Caco-2 (cell line): ENCODE results near the gene PTPRN2. TPM values are rescaled to one million over a fixed set of nuclear protein-coding genes. Genes with fewer than 3 reads are reported as not detected.
"Not testable (repeated sequence)": the region's sequence is repeated elsewhere in the genome, so short reads cannot be mapped to it uniquely, and the experiment has no call there.

ENCODE experiments used
- BruUV-seq: library from RNA; stranded (reverse); fragments of 400-500 nt; replicated peaks from 2 replicates; lab custom pipeline; 2021; lab: Mats Ljungman, UMichigan
- CTCF ChIA-PET: fragments of 300-600 bp; sonication (Branson Sonifier 250); formaldehyde crosslinking; loops from one replicate; lab custom pipeline; 2022; ENCODE audit warnings: antibody characterized with exemption; lab: Charles Lee
- POLR2A ChIA-PET: fragments of 300-600 bp; sonication (Branson Sonifier 250); formaldehyde crosslinking; loops from one replicate; lab custom pipeline; 2022; ENCODE audit warnings: antibody characterized with exemption; lab: Charles Lee
- DNase-seq, 2 experiments: peaks; one replicate each; pipeline versions ENCODE4 v3.0.0 to v3.0.0-alpha.2; 2020 to 2022
- H3K27me3 ChIP-seq: replicated peaks from 2 replicates; pipeline ENCODE4 v1.6.0; 2011; ENCODE audit warnings: low read length; ENCODE audit not compliant: control insufficient read depth, insufficient read depth
- H3K36me3 ChIP-seq: 2 replicates; pipeline ENCODE4 v1.5.1; 2011; ENCODE audit warnings: low read length; ENCODE audit not compliant: control insufficient read depth, insufficient read depth
- H3K4me1 ChIP-seq: fragments of 250-450 bp; sonication (Bioruptor Pico); 2 replicates; pipeline ENCODE4 v1.5.1; 2020; ENCODE audit warnings: mild to moderate bottlenecking
- H3K4me3 ChIP-seq: 2 replicates; pipeline ENCODE4 v1.5.1; 2011; ENCODE audit warnings: low read depth, mild to moderate bottlenecking, control low read depth, low read length
- H3K9me3 ChIP-seq: fragments of 250-450 bp; sonication (Bioruptor Pico); 2 replicates; pipeline ENCODE4 v1.5.1; 2020; ENCODE audit warnings: mild to moderate bottlenecking, moderate library complexity
- H3K27ac Mint-ChIP-seq: one replicate; pipeline ENCODE4 v1.8.0; 2022; ENCODE audit warnings: mixed read lengths; ENCODE audit not compliant: unreplicated experiment
- H3K27me3 Mint-ChIP-seq: one replicate; pipeline ENCODE4 v1.8.0; 2022; ENCODE audit warnings: mixed read lengths; ENCODE audit not compliant: insufficient read depth, unreplicated experiment
- H3K36me3 Mint-ChIP-seq: one replicate; pipeline ENCODE4 v1.8.0; 2022; ENCODE audit warnings: mild to moderate bottlenecking, mixed read lengths; ENCODE audit not compliant: insufficient read depth, unreplicated experiment
- H3K4me1 Mint-ChIP-seq: one replicate; pipeline ENCODE4 v1.8.0; 2022; ENCODE audit warnings: low read depth, mixed read lengths; ENCODE audit not compliant: unreplicated experiment
- H3K4me3 Mint-ChIP-seq: one replicate; pipeline ENCODE4 v1.8.0; 2022; ENCODE audit warnings: mild to moderate bottlenecking, moderate library complexity, mixed read lengths; ENCODE audit not compliant: unreplicated experiment
- H3K9me3 Mint-ChIP-seq: one replicate; pipeline ENCODE4 v1.8.0; 2022; ENCODE audit warnings: mixed read lengths; ENCODE audit not compliant: unreplicated experiment
- intact Hi-C: fragments of 100-400 bp; cut with micrococcal nuclease; formaldehyde crosslinking; loops from one replicate; pipeline ENCODE4 v1.10.0; 2022; ENCODE audit not compliant: unreplicated experiment
- total RNA-seq: library from RNA; stranded (reverse); gene quantifications from 2 replicates; pipeline ENCODE4 v1.2.3, GENCODE V29; 2022
- TF ChIP-seq, protein P1 (sequence below), 2 experiments: fragments of 200-600 bp in 1 of 2; IDR thresholded peaks; 1 replicate in 1 of 2; 2 replicates in 1 of 2; pipeline versions ENCODE4 v1.5.1 to v1.8.0; 2011 to 2022; ENCODE audit warnings: antibody characterized with exemption in 1 of 2, control low read depth in 1 of 2, inconsistent platforms in 1 of 2, low read depth in 1 of 2, low read length in 1 of 2, mild to moderate bottlenecking in 1 of 2, moderate library complexity in 1 of 2; ENCODE audit not compliant: insufficient read depth in 1 of 2, severe bottlenecking in 1 of 2, unreplicated experiment in 1 of 2

The PTPRN2 gene
- total RNA-seq, 1 experiment from 2014 or later, result 1.4 TPM

DNA sequence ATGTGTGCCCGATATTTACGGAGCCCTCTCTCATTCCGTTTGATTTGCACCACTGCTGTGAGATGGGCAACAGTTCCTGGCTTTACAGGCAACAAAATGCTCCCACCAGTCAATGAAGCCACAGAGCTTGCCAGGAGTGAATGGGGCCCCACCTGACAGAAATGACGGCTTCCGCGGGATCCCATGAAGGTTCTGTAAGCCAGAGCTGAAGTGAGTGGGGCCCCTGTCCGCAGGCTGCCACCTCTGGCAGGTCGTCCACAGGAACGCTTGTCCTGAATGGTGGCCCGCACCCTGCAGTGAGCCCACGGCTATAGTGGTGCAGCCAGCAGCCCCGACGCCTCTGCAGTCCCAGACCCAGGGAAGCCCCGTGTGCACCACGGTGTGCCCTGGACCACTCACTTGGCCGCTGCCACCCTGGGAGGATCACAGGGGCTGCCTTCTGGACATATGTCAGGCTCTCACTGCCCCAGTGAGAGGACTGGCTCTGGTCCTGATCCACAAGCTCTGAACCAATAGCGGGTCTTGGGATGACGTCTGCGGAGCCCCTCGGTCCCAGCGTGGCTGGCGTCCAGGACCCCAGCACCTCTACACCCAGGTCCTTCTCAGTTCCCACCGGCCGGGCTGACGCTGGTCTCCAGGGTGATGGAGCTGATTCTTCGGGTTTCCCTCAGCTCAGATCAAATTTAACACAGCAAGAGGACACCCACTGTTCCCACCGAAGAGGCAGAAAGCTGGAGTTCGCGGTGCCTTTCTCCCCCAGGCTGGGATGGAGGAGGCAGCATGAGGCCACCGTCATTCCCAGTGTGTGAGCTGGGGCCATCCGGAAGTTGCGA is 738.9 kb downstream of the PTPRN2 start:
- Mint-ChIP-seq H3K4me3 (no peak overlapping the region), H3K4me1 (no peaks in the 10 kb centered on the region), H3K9me3 (no peaks in the 10 kb centered on the region), H3K27me3 (no peaks in the 10 kb centered on the region), H3K27ac (no peak overlapping the region), H3K36me3 (no peaks in the 10 kb centered on the region)
- H3K4me3 ChIP-seq, result no peak overlapping the region
- intact Hi-C loops, result no loop called here
- H3K36me3 ChIP-seq, result no peaks in the 10 kb centered on the region
- no peaks in the 10 kb centered on the region for H3K27me3 ChIP-seq
- DNase-seq, result no peak
- ChIA-PET POLR2A (no interaction called here), CTCF (no interaction called here)
- H3K9me3 ChIP-seq, result no peaks in the 10 kb centered on the region
- H3K4me1 ChIP-seq, result no peaks in the 10 kb centered on the region
- TF ChIP-seq, protein P1, sequence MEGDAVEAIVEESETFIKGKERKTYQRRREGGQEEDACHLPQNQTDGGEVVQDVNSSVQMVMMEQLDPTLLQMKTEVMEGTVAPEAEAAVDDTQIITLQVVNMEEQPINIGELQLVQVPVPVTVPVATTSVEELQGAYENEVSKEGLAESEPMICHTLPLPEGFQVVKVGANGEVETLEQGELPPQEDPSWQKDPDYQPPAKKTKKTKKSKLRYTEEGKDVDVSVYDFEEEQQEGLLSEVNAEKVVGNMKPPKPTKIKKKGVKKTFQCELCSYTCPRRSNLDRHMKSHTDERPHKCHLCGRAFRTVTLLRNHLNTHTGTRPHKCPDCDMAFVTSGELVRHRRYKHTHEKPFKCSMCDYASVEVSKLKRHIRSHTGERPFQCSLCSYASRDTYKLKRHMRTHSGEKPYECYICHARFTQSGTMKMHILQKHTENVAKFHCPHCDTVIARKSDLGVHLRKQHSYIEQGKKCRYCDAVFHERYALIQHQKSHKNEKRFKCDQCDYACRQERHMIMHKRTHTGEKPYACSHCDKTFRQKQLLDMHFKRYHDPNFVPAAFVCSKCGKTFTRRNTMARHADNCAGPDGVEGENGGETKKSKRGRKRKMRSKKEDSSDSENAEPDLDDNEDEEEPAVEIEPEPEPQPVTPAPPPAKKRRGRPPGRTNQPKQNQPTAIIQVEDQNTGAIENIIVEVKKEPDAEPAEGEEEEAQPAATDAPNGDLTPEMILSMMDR (IDR thresholded peaks at IDR 0.05; ENCODE audit: insufficient read depth in 1 of 2, low read depth in 1 of 2, low read length in 1 of 2, severe bottlenecking in 1 of 2, unreplicated experiment in 1 of 2), result no peak
- BruUV-seq, result no TSS peak

DNA sequence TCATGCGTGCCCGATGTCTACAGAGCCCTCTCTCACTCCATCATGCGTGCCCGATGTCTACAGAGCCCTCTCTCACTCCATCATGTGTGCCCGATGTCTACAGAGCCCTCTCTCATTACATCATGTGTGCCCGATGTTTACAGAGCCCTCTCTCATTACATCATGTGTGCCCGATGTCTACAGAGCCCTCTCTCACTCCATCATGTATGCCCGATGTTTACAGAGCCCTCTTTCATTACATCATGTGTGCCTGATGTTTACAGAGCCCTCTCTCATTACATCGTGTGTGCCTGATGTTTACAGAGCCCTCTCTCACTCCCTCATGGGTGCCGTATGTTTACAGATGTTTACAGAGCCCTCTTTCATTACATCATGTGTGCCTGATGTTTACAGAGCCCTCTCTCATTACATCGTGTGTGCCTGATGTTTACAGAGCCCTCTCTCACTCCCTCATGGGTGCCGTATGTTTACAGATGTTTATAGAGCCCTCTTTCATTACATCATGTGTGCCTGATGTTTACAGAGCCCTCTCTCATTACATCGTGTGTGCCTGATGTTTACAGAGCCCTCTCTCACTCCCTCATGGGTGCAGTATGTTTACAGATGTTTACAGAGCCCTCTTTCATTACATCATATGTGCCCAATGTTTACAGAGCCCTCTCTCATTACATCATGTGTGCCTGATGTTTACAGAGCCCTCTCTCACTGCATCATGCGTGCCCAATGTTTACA is 739.7 kb downstream of the PTPRN2 start:
- H3K4me3 ChIP-seq, H3K27me3 ChIP-seq, BruUV-seq, H3K4me1 Mint-ChIP-seq, H3K4me1 ChIP-seq, H3K4me3 Mint-ChIP-seq, H3K27me3 Mint-ChIP-seq, H3K9me3 ChIP-seq, POLR2A ChIA-PET, H3K36me3 Mint-ChIP-seq, DNase-seq, intact Hi-C loops, H3K9me3 Mint-ChIP-seq, CTCF ChIA-PET, H3K36me3 ChIP-seq, H3K27ac Mint-ChIP-seq: not testable (repeated sequence)

DNA sequence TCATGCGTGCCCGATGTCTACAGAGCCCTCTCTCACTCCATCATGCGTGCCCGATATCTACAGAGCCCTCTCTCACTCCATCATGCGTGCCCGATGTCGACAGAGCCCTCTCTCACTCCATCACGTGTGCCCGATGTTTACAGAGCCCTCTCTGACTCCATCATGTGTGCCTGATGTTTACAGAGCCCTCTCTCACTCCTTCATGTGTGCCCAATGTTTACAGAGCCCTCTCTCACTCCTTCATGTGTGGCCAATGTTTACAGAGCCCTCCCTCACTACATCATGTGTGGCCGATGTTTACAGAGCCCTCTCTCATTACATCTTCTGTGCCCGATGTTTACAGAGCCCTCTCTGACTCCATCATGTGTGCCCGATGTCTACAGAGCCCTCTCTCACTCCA is 740.9 kb downstream of the PTPRN2 start:
- H3K9me3 ChIP-seq, H3K27ac Mint-ChIP-seq, H3K4me3 ChIP-seq, H3K36me3 Mint-ChIP-seq, H3K27me3 Mint-ChIP-seq, BruUV-seq, H3K4me3 Mint-ChIP-seq, POLR2A ChIA-PET, H3K27me3 ChIP-seq, H3K4me1 ChIP-seq, intact Hi-C loops, DNase-seq, H3K9me3 Mint-ChIP-seq, H3K4me1 Mint-ChIP-seq, CTCF ChIA-PET, H3K36me3 ChIP-seq: not testable (repeated sequence)

DNA sequence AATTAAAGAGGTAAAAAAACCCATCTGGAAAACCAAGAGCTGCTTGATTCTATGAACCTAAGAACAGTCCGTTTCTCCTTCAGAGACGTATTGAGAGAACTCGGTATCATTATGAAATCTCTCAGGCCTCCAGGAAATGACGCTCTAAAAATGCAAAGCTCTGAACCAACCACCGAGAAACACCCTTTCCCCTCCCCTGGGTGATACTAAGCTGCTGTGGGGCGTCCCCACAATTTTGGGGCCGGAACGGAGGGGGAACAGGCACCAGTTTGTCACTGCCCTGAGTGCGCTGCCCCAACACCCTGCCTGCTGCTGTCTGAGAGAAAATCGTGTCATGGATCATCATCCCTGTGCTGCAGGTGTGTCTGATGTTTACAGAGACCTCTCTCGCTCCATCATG is 741.4 kb downstream of the PTPRN2 start:
- BruUV-seq, result no TSS peak
- POLR2A ChIA-PET, result no interaction called here
- CTCF ChIA-PET, result no interaction called here
- H3K27ac Mint-ChIP-seq, result no peak overlapping the region
- H3K4me3 Mint-ChIP-seq, result no peak overlapping the region
- H3K4me3 ChIP-seq, result no peak overlapping the region
- no peaks in the 10 kb centered on the region for H3K4me1 ChIP-seq
- intact Hi-C loops, result no loop called here
- no peaks in the 10 kb centered on the region for H3K27me3 Mint-ChIP-seq
- H3K27me3 ChIP-seq, result no peaks in the 10 kb centered on the region
- H3K36me3 Mint-ChIP-seq, result no peaks in the 10 kb centered on the region
- no peaks in the 10 kb centered on the region for H3K4me1 Mint-ChIP-seq
- H3K9me3 Mint-ChIP-seq, result no peaks in the 10 kb centered on the region
- no peak for DNase-seq
- no peaks in the 10 kb centered on the region for H3K36me3 ChIP-seq
- no peaks in the 10 kb centered on the region for H3K9me3 ChIP-seq
- TF ChIP-seq, protein P1 (IDR thresholded peaks at IDR 0.05; ENCODE audit: insufficient read depth in 1 of 2, low read depth in 1 of 2, low read length in 1 of 2, severe bottlenecking in 1 of 2, unreplicated experiment in 1 of 2), result no peak
